WTC11 (cell line): ENCODE results near the gene INA.

Source experiments
- AFF4 ChIP-seq: sonication (generic); formaldehyde crosslinking; IDR thresholded peaks from 2 replicates; pipeline ENCODE4 v1.8.1; 2023; ENCODE audit warnings: mild to moderate bottlenecking, missing genetic modification reagents, borderline replicate concordance
- ATF6 ChIP-seq: sonication (generic); formaldehyde crosslinking; IDR thresholded peaks from 2 replicates; pipeline ENCODE4 v1.8.1; 2023; ENCODE audit warnings: mild to moderate bottlenecking, missing genetic modification reagents
- CREB1 ChIP-seq: sonication (generic); formaldehyde crosslinking; IDR thresholded peaks from 2 replicates; pipeline ENCODE4 v1.8.0; 2023; ENCODE audit warnings: mild to moderate bottlenecking, missing genetic modification reagents
- CTCF ChIP-seq: fragments of 200-600 bp; IDR thresholded peaks from 2 replicates; pipeline ENCODE4 v1.8.0; 2022; ENCODE audit warnings: antibody characterized with exemption
- E2F4 ChIP-seq: sonication (generic); formaldehyde crosslinking; IDR thresholded peaks from 2 replicates; pipeline ENCODE4 v1.8.1; 2022; ENCODE audit warnings: low read depth, mild to moderate bottlenecking, moderate library complexity, missing genetic modification reagents, borderline replicate concordance
- FOXP4 ChIP-seq: sonication (generic); formaldehyde crosslinking; IDR thresholded peaks from 2 replicates; pipeline ENCODE4 v1.8.0; 2022; ENCODE audit warnings: mild to moderate bottlenecking, missing genetic modification reagents
- GABPB1 ChIP-seq: sonication (generic); formaldehyde crosslinking; IDR thresholded peaks from 2 replicates; pipeline ENCODE4 v1.8.1; 2023; ENCODE audit warnings: mild to moderate bottlenecking, missing genetic modification reagents
- MAX ChIP-seq: sonication (generic); formaldehyde crosslinking; IDR thresholded peaks from 2 replicates; pipeline ENCODE4 v1.8.0; 2022; ENCODE audit warnings: mild to moderate bottlenecking, missing genetic modification reagents
- SMAD3 ChIP-seq: sonication (generic); formaldehyde crosslinking; IDR thresholded peaks from 2 replicates; pipeline ENCODE4 v1.8.0; 2022; ENCODE audit warnings: missing genetic modification reagents, mild to moderate bottlenecking, borderline replicate concordance
- TCF7 ChIP-seq: sonication (generic); formaldehyde crosslinking; IDR thresholded peaks from 2 replicates; pipeline ENCODE4 v1.8.0; 2022; ENCODE audit warnings: mild to moderate bottlenecking, low read depth, missing genetic modification reagents, moderate library complexity
- ZNF423 ChIP-seq: fragments of 250-450 bp; sonication (Bioruptor Pico); IDR thresholded peaks from 2 replicates; pipeline ENCODE4 v2.1.2; 2022; ENCODE audit warnings: mild to moderate bottlenecking, moderate library complexity
- ZNF512 ChIP-seq: sonication (generic); formaldehyde crosslinking; IDR thresholded peaks from 2 replicates; pipeline ENCODE4 v1.8.1; 2022; ENCODE audit warnings: missing genetic modification reagents, borderline replicate concordance

- no peak for TF ChIP-seq AFF4 (CRISPR knock-in tag)
- TF ChIP-seq CTCF = no peak
- no peak for TF ChIP-seq ATF6 (CRISPR knock-in tag)
- no peak for TF ChIP-seq FOXP4 (CRISPR knock-in tag)
- TF ChIP-seq CREB1 = no peak
- TF ChIP-seq GABPB1 (CRISPR knock-in tag) = no peak
- no peak for TF ChIP-seq ZNF423 (CRISPR knock-in tag)
- no peak for TF ChIP-seq E2F4 (CRISPR knock-in tag)
- TF ChIP-seq MAX (CRISPR knock-in tag) = no peak
- TF ChIP-seq SMAD3 = no peak
- no peak for TF ChIP-seq ZNF512 (CRISPR knock-in tag)
- TF ChIP-seq TCF7 (CRISPR knock-in tag) = no peak
These were observed 11.1 kb downstream of the INA start for GRCh38 chr10:103287992-103288391.
